T-cell (primary cell): ENCODE measurements around the gene WFDC2. TPM values are rescaled to one million over a fixed set of nuclear protein-coding genes. Genes with fewer than 3 reads are reported as not detected.

Source experiments
- ATAC-seq, 4 experiments: fragments of 200-7000 bp in 3 of 4; fragments of 150-1000 bp in 1 of 4; cut with Tn5 transposase; replicated peaks in 1 of 4; 1 replicate in 3 of 4; 2 replicates in 1 of 4; pipeline ENCODE4 v1.10.0; 2021; ENCODE audit warnings: moderate library complexity in 3 of 4, mild to moderate bottlenecking in 2 of 4, moderate number of reproducible peaks in 1 of 4
- CTCF ChIA-PET, 2 donors: fragments of 300-600 bp; sonication (Branson Sonifier 250); formaldehyde crosslinking; loops; one replicate each; lab custom pipeline; 2022; ENCODE audit warnings: antibody characterized with exemption in 2 of 2; lab: Charles Lee
- POLR2A ChIA-PET, 2 donors: fragments of 300-600 bp; sonication (Branson Sonifier 250); formaldehyde crosslinking; loops; one replicate each; lab custom pipeline; 2022; ENCODE audit warnings: antibody characterized with exemption in 2 of 2; lab: Charles Lee
- DNase-seq, 35 experiments: peaks; one replicate each; pipeline versions ENCODE4 v3.0.0 to v3.0.0-alpha.2; 2013 to 2023
- H3K27ac ChIP-seq: one replicate; pipeline ENCODE4 v1.5.1; 2013; ENCODE audit warnings: low read length
- H3K27me3 ChIP-seq, 2 experiments: replicated peaks in 1 of 2; 1 replicate in 1 of 2; 2 replicates in 1 of 2; pipeline versions ENCODE4 v1.6.1 to v1.7.0; 2013; ENCODE audit warnings: low read length in 1 of 2, mixed read lengths in 1 of 2; ENCODE audit not compliant: control insufficient read depth in 2 of 2, insufficient read depth in 2 of 2; ENCODE audit errors: extremely low read depth in 1 of 2
- H3K36me3 ChIP-seq, 2 donors: 1 replicate in 1 of 2; 2 replicates in 1 of 2; pipeline versions ENCODE4 v1.6.1 to v1.7.0; 2013; ENCODE audit warnings: low read length in 1 of 2; ENCODE audit not compliant: control insufficient read depth in 2 of 2, insufficient read depth in 1 of 2; ENCODE audit errors: extremely low read depth in 1 of 2
- H3K4me1 ChIP-seq, 2 experiments: 1 replicate in 1 of 2; 2 replicates in 1 of 2; pipeline versions ENCODE4 v1.6.1 to v1.7.0; 2013; ENCODE audit warnings: low read length in 2 of 2, mixed read lengths in 1 of 2; ENCODE audit not compliant: insufficient read depth in 2 of 2, control insufficient read depth in 1 of 2; ENCODE audit errors: extremely low read depth in 1 of 2
- H3K4me3 ChIP-seq, 2 donors: 1 replicate in 1 of 2; 2 replicates in 1 of 2; pipeline versions ENCODE4 v1.5.1 to v1.7.0; 2013; ENCODE audit warnings: mild to moderate bottlenecking in 2 of 2, low read length in 1 of 2, moderate library complexity in 1 of 2; ENCODE audit not compliant: control insufficient read depth in 1 of 2; ENCODE audit errors: extremely low read depth in 1 of 2
- H3K9me3 ChIP-seq: 2 replicates; pipeline ENCODE4 v1.7.0; 2013
- H3K27ac Mint-ChIP-seq, 2 donors: one replicate each; pipeline ENCODE4 v1.8.0; 2020 to 2021; ENCODE audit warnings: mild to moderate bottlenecking in 2 of 2, mixed read lengths in 2 of 2
- H3K27me3 Mint-ChIP-seq, 2 donors: one replicate each; pipeline ENCODE4 v1.8.0; 2021 to 2022; ENCODE audit warnings: mixed read lengths in 2 of 2
- H3K36me3 Mint-ChIP-seq: one replicate; pipeline ENCODE4 v1.8.0; 2021; ENCODE audit warnings: mixed read lengths
- H3K4me1 Mint-ChIP-seq, 3 donors: one replicate each; pipeline ENCODE4 v1.8.0; 2020 to 2022; ENCODE audit warnings: mixed read lengths in 3 of 3, mild to moderate bottlenecking in 1 of 3
- H3K4me3 Mint-ChIP-seq, 3 donors: one replicate each; pipeline ENCODE4 v1.8.0; 2020 to 2022; ENCODE audit warnings: mild to moderate bottlenecking in 3 of 3, mixed read lengths in 3 of 3, moderate library complexity in 3 of 3
- H3K9me3 Mint-ChIP-seq, 3 donors: one replicate each; pipeline ENCODE4 v1.8.0; 2020 to 2022; ENCODE audit warnings: mixed read lengths in 3 of 3
- WGBS: methylation state at CpG from one replicate; pipeline ENCODE4 v1.1.5; 2013; ENCODE audit warnings: missing lambda C conversion rate; ENCODE audit not compliant: insufficient coverage; 5-methylcytosine and 5-hydroxymethylcytosine counted together
- total RNA-seq, 35 experiments: library from RNA in 6 of 35; stranded (reverse) in 6 of 35; fragments of 120-200 nt in 1 of 35; gene quantifications; one replicate each; pipeline versions ENCODE4 v1.2.1 to v1.2.4 and lab custom pipeline; 2013 to 2026

WFDC2 gene
- total RNA-seq, 5 donors from 2014 or later (not counting 1 experiment from before 2014, with no cell fraction given) = 0.56 to 1.7 TPM; not detected in 3

DNA sequence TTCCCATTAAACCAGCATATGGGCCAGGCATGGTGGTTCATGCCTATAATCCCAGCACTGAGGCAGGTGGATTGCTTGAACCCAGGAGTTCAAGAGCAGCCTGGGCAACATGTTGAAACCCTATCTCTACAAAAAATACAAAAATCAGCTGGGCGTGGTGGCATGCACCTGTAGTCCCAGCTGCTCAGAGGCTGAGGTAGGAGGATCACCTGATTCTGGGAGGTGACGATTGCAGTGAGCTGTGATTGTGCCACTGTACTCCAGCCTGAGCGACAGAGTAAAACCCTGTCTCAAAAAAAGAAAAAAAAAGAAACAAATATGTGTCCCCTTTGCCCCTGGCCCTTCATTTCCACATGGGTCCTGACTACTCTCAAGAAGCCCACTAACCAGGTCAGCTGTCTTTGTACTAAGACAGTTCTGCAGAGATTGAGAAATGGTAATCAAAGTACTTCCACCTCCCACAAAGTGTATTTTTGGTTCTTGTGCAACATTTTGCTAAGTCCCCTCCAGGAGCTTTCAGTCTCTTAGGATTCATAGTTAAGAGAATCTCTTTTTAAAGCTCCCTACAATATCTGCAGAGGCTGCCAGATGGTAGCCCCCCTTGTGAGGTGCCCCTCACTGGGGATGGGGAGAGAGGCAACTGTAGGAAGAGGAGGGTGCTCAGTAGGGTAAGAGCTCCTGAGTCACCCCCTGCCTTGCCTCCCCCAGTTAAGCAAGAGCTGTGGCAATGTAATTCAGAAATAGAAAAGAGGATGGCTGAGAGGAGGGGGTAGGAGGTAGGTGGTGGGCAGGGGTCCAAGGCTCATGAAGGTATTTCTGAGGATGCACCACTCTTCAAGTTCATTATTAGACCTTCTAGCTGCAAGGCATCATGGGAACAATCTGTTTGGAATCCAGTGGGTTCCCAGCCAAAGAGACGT lies 16.5 kb upstream of the WFDC2 start:
- peaks cover 4% of the 10 kb centered on the region for H3K36me3 Mint-ChIP-seq
- POLR2A ChIA-PET = interaction anchor here (0.6 to 0.7 kb wide), 2 partner anchors 12 to 253 kb away, joined by 3 to 4 read pairs; no protein-coding TSS in a partner anchor
- H3K4me3 Mint-ChIP-seq = no peak overlapping the region
- Histone ChIP-seq H3K36me3 (no peaks in the 10 kb centered on the region), H3K4me1 (no peaks in the 10 kb centered on the region), H3K27ac (no peak overlapping the region), H3K9me3 (no peaks in the 10 kb centered on the region), H3K4me3 (no peak overlapping the region), H3K27me3 (peaks cover 0 to 7% of the 10 kb centered on the region in 2 experiments)
- H3K4me1 Mint-ChIP-seq = no peaks in the 10 kb centered on the region
- WGBS = 100% methylated on average over 1 of the region's 4 CpGs
- H3K27me3 Mint-ChIP-seq = peaks cover 0 to 4% of the 10 kb centered on the region in 2 donors
- DNase-seq (no peak), ATAC-seq (no peak)
- no peak overlapping the region for H3K27ac Mint-ChIP-seq
- CTCF ChIA-PET = interaction anchor here in 1 of 2 donors (0.6 to 2.3 kb wide), 5 partner anchors 77 to 134 kb away, joined by 3 to 8 read pairs (median 3); partner anchors contain the start of gene SYS1
- H3K9me3 Mint-ChIP-seq = no peaks in the 10 kb centered on the region

- Mint-ChIP-seq H3K27ac (no peak overlapping the region), H3K4me3 (no peak overlapping the region), H3K9me3 (no peaks in the 10 kb centered on the region), H3K36me3 (no peaks in the 10 kb centered on the region), H3K4me1 (no peaks in the 10 kb centered on the region), H3K27me3 (peaks cover 3 to 4% of the 10 kb centered on the region in 2 donors)
- POLR2A ChIA-PET = no interaction called here
- H3K9me3 ChIP-seq = no peaks in the 10 kb centered on the region
- peak in 1 of 4 experiments; percentile 39 for ATAC-seq
- H3K27me3 ChIP-seq = no peaks in the 10 kb centered on the region
- CTCF ChIA-PET = no interaction called here
- WGBS = 41% methylated on average over 5 of the region's 6 CpGs
- H3K4me1 ChIP-seq = no peaks in the 10 kb centered on the region
- peak in 8 of 35 experiments; percentile 10 to 43 (median 18) for DNase-seq
- no peaks in the 10 kb centered on the region for H3K36me3 ChIP-seq
- H3K27ac ChIP-seq = no peak overlapping the region
- no peak overlapping the region for H3K4me3 ChIP-seq
These were observed 12.9 kb upstream of the WFDC2 start for GRCh38 chr20:45456632-45457031.

DNA sequence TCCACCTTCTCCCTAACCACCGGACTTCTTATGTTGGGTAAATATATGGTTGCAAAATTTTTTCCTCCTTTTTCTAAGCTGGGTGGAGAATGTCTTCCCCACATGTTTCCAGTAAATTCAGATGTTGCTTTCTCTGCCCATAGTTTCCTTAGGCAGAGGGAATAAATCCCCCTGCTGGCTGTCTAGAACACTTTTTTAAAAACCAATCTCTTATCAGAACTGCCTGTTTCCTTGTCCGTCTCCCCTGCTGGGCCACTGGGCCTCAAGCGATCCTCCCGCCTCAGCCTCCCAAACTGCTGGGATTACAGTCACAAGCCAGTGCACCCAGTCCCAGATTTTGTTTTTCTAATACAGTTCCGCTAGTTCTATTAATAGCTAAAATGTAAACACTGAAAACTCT lies 9.9 kb upstream of the WFDC2 start:
- no peaks in the 10 kb centered on the region for H3K36me3 ChIP-seq
- WGBS = 82% methylated on average over 3 of the region's 5 CpGs
- ChIA-PET POLR2A (no interaction called here), CTCF (interaction anchor here in 1 of 2 donors (0.6 kb wide), 1 partner anchor 12 kb away, joined by 4 read pairs; no protein-coding TSS in a partner anchor)
- ATAC-seq (no peak), DNase-seq (no peak)
- Mint-ChIP-seq H3K27me3 (peaks cover 0 to 6% of the 10 kb centered on the region in 2 donors), H3K9me3 (no peaks in the 10 kb centered on the region), H3K4me1 (no peaks in the 10 kb centered on the region), H3K4me3 (no peak overlapping the region), H3K36me3 (no peaks in the 10 kb centered on the region), H3K27ac (no peak overlapping the region)
- no peak overlapping the region for H3K27ac ChIP-seq
- H3K27me3 ChIP-seq = peaks cover 0 to 4% of the 10 kb centered on the region in 2 experiments
- no peaks in the 10 kb centered on the region for H3K4me1 ChIP-seq
- H3K9me3 ChIP-seq = no peaks in the 10 kb centered on the region
- H3K4me3 ChIP-seq = no peak overlapping the region

DNA sequence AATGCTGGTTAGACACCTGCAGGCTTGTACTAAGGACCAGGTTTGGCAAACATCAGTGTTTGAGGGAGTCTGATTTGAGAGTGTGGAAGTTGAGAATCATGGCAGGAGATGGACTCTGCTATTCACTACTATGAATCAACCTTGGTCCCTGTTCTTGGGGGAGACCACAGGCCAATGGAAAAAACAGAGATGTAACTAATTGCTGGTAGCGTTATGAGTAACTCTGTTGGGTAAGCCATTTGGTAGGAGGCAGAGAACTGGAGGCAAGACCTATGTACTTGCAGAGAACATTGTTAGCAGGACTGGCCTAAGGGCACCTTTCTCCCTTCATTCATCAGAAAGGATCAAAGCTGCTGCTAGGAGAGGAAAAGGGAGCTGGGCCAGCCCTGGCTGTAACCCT lies 8.3 kb upstream of the WFDC2 start:
- DNase-seq (no peak), ATAC-seq (no peak)
- Histone ChIP-seq H3K36me3 (no peaks in the 10 kb centered on the region), H3K4me1 (no peaks in the 10 kb centered on the region), H3K27me3 (peaks cover 0 to 4% of the 10 kb centered on the region in 2 experiments), H3K9me3 (no peaks in the 10 kb centered on the region), H3K27ac (no peak overlapping the region), H3K4me3 (no peak overlapping the region)
- Mint-ChIP-seq H3K36me3 (no peaks in the 10 kb centered on the region), H3K4me3 (no peak overlapping the region), H3K27me3 (peaks cover 6 to 11% of the 10 kb centered on the region in 2 donors), H3K27ac (no peak overlapping the region), H3K4me1 (no peaks in the 10 kb centered on the region), H3K9me3 (no peaks in the 10 kb centered on the region)
- CTCF ChIA-PET = no interaction called here
- POLR2A ChIA-PET = no interaction called here
- WGBS = no CpG with 5 or more reads among the region's 1 CpG

DNA sequence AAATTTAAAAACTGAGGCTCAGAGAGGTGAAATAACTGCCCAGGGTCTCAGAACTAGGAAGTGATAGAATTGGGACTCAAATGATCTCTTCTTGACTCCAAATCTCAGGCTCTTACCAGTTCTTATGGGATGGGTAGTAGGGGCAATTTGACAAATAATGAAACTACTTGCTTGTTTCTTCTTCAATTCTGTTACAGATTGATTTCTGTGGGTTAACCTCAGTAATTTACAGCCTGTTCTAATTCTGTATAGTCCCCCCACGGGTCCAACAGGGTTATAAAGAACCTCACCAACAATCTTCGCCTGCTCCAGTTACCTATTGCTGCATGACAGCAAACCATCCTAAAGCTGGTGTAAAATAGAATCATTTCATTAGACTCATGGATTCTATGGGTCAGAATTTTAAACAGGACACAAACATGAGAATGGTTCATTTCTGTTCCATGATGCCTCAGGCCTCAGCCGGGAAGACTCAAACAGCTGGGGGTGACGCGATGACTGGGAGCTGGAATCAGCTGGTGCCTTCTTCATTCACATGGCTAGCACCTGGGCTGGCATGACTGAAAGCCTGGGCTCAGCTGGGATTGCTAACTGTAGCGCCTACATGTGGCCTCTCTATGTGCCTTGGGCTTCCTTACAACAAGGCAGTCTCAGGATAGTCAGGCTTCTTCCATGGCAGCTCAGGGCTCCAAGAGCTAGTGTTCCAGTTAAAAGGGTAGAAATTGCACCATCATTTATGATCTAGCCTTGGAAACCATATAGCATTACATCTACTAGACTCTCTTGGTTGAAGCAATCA lies 6.6 kb upstream of the WFDC2 start:
- Mint-ChIP-seq H3K27ac (no peak overlapping the region), H3K27me3 (peaks cover 12 to 18% of the 10 kb centered on the region in 2 donors), H3K4me3 (no peak overlapping the region), H3K36me3 (no peaks in the 10 kb centered on the region), H3K9me3 (no peaks in the 10 kb centered on the region), H3K4me1 (no peaks in the 10 kb centered on the region)
- Histone ChIP-seq H3K4me1 (no peaks in the 10 kb centered on the region), H3K9me3 (no peaks in the 10 kb centered on the region), H3K27ac (no peak overlapping the region), H3K27me3 (peaks cover 0 to 6% of the 10 kb centered on the region in 2 experiments), H3K4me3 (no peak overlapping the region), H3K36me3 (no peaks in the 10 kb centered on the region)
- 88% methylated on average over 4 of the region's 6 CpGs for WGBS
- no peak for ATAC-seq
- ChIA-PET CTCF (interaction anchor here in 1 of 2 donors (0.6 kb wide), 2 partner anchors 150 to 428 kb away, joined by 3 to 4 read pairs; no protein-coding TSS in a partner anchor), POLR2A (no interaction called here)
- DNase-seq = no peak

GRCh38 chr20:45463709-45464108 lies 5.8 kb upstream of the WFDC2 start:
- Mint-ChIP-seq H3K27ac (no peak overlapping the region), H3K4me3 (no peak overlapping the region), H3K27me3 (peaks cover 20 to 24% of the 10 kb centered on the region in 2 donors), H3K9me3 (no peaks in the 10 kb centered on the region), H3K4me1 (no peaks in the 10 kb centered on the region), H3K36me3 (no peaks in the 10 kb centered on the region)
- H3K4me1 ChIP-seq = no peaks in the 10 kb centered on the region
- CTCF ChIA-PET = interaction anchor here in 1 of 2 donors (0.6 kb wide), 1 partner anchor 103 kb away, joined by 5 read pairs; no protein-coding TSS in a partner anchor
- no peaks in the 10 kb centered on the region for H3K9me3 ChIP-seq
- H3K27ac ChIP-seq = no peak overlapping the region
- no peak overlapping the region for H3K4me3 ChIP-seq
- no peaks in the 10 kb centered on the region for H3K36me3 ChIP-seq
- DNase-seq (no peak), ATAC-seq (no peak)
- POLR2A ChIA-PET = no interaction called here
- no CpG with 5 or more reads among the region's 4 CpGs for WGBS
- peaks cover 2 to 14% of the 10 kb centered on the region in 2 experiments for H3K27me3 ChIP-seq
